Fibroblast of skin of left biceps (primary cell): ENCODE data around the gene ASB13.
A peak's percentile ranks its signal among the peaks of the same experiment; 100 is the strongest.
"Not testable (repeated sequence)": the region's sequence is repeated elsewhere in the genome, so short reads cannot be mapped to it uniquely, and the experiment has no call there.

Experiments used
- DNase-seq, 2 experiments: peaks; one replicate each; pipeline ENCODE4 v3.0.0-alpha.2; 2013; ENCODE audit warnings: low read depth in 2 of 2

ASB13 gene

GRCh38 chr10:5623081-5623748 lies 43.2 kb downstream of the ASB13 start:
- DNase-seq = peak in 1 of 2 experiments; percentile 54

- no peak for DNase-seq
Observed at GRCh38 chr10:5622186-5622960, 44.0 kb downstream of the ASB13 start.

- not testable (repeated sequence) for DNase-seq
Observed at GRCh38 chr10:5621371-5621770, 45.0 kb downstream of the ASB13 start.

GRCh38 chr10:5620966-5621365 lies 45.4 kb downstream of the ASB13 start:
- no peak for DNase-seq

- no peak for DNase-seq
Observed at GRCh38 chr10:5620223-5620721, 46.1 kb downstream of the ASB13 start.

GRCh38 chr10:5619362-5620211 lies 46.8 kb downstream of the ASB13 start:
- DNase-seq = peak in 1 of 2 experiments; percentile 60

- no peak for DNase-seq
Observed at GRCh38 chr10:5618829-5619228, 47.6 kb downstream of the ASB13 start.

GRCh38 chr10:5618042-5618441 lies 48.4 kb downstream of the ASB13 start:
- DNase-seq = no peak

- DNase-seq = no peak
Observed at GRCh38 chr10:5617521-5617920, 48.9 kb downstream of the ASB13 start.

GRCh38 chr10:5616836-5617235 lies 49.6 kb downstream of the ASB13 start:
- no peak for DNase-seq

GRCh38 chr10:5616046-5616445 lies 50.3 kb downstream of the ASB13 start:
- DNase-seq = no peak

- no peak for DNase-seq
Observed at GRCh38 chr10:5615316-5615715, 51.1 kb downstream of the ASB13 start.

GRCh38 chr10:5614155-5614721 lies 52.2 kb downstream of the ASB13 start:
- DNase-seq = peak in 1 of 2 experiments; percentile 72

- no peak for DNase-seq
Observed at GRCh38 chr10:5613481-5614154, 52.8 kb downstream of the ASB13 start.

GRCh38 chr10:5611899-5612680 lies 54.3 kb downstream of the ASB13 start:
- no peak for DNase-seq

- no peak for DNase-seq
Observed at GRCh38 chr10:5609952-5610616, 56.3 kb downstream of the ASB13 start.

- DNase-seq = no peak
Observed at GRCh38 chr10:5608608-5609220, 57.7 kb downstream of the ASB13 start.

- no peak for DNase-seq
Observed at GRCh38 chr10:5607594-5607993, 58.8 kb downstream of the ASB13 start.

GRCh38 chr10:5606864-5607263 lies 59.5 kb downstream of the ASB13 start:
- no peak for DNase-seq
